Liver (tissue), 9 donors: Measurements from ENCODE around the gene NRIP1. TPM values are rescaled to one million over a fixed set of nuclear protein-coding genes. Genes with fewer than 3 reads are reported as not detected.

Experiments
- DNase-seq: peaks from one replicate; pipeline ENCODE4 v3.0.0-alpha.2; 2017; ENCODE audit warnings: low spot score
- H3K27ac ChIP-seq, 2 donors: one replicate each; pipeline ENCODE4 v1.7.0; 2013; ENCODE audit warnings: inconsistent platforms in 2 of 2, low read length in 2 of 2, control low read depth in 1 of 2, low read depth in 1 of 2, mild to moderate bottlenecking in 1 of 2
- H3K27me3 ChIP-seq, 4 donors: one replicate each; pipeline versions ENCODE4 v1.6.1 to v1.7.0; 2013; ENCODE audit warnings: low read length in 3 of 4, inconsistent platforms in 1 of 4, mild to moderate bottlenecking in 1 of 4, moderate library complexity in 1 of 4; ENCODE audit not compliant: control insufficient read depth in 4 of 4, insufficient read depth in 4 of 4
- H3K36me3 ChIP-seq, 4 donors: one replicate each; pipeline versions ENCODE4 v1.6.1 to v1.7.0; 2013; ENCODE audit warnings: low read length in 3 of 4, mild to moderate bottlenecking in 3 of 4, low read depth in 1 of 4, moderate library complexity in 1 of 4; ENCODE audit not compliant: control insufficient read depth in 4 of 4, insufficient read depth in 3 of 4
- H3K4me1 ChIP-seq, 4 donors: one replicate each; pipeline versions ENCODE4 v1.6.1 to v1.7.0; 2013; ENCODE audit warnings: low read length in 3 of 4, mild to moderate bottlenecking in 3 of 4, moderate library complexity in 1 of 4; ENCODE audit not compliant: control insufficient read depth in 4 of 4, insufficient read depth in 4 of 4
- H3K4me3 ChIP-seq, 3 donors: one replicate each; pipeline versions ENCODE4 v1.6.1 to v1.7.0; 2013; ENCODE audit warnings: low read length in 3 of 3, control low read depth in 1 of 3, low read depth in 1 of 3, mild to moderate bottlenecking in 1 of 3
- H3K9ac ChIP-seq, 2 donors: one replicate each; pipeline ENCODE4 v1.7.0; 2013; ENCODE audit warnings: low read length in 2 of 2, mild to moderate bottlenecking in 2 of 2, moderate library complexity in 2 of 2, control low read depth in 1 of 2, low read depth in 1 of 2
- H3K9me3 ChIP-seq, 4 donors: one replicate each; pipeline versions ENCODE4 v1.6.1 to v1.7.0; 2013; ENCODE audit warnings: low read length in 3 of 4; ENCODE audit not compliant: control insufficient read depth in 4 of 4
- ATF3 ChIP-seq: IDR thresholded peaks from 2 replicates; pipeline ENCODE4 v1.6.1; 2016; ENCODE audit warnings: antibody characterized with exemption
- CTCF ChIP-seq: fragments of 150-350 bp; IDR thresholded peaks from 2 replicates; pipeline ENCODE4 v1.5.1; 2017; ENCODE audit warnings: improper control_type of control experiment, low read depth, low read length; ENCODE audit not compliant: missing input control
- EGR1 ChIP-seq, 2 donors: IDR thresholded peaks; 2 replicates each; pipeline ENCODE4 v1.6.1; 2016 to 2018; ENCODE audit warnings: antibody characterized with exemption in 2 of 2, low read depth in 2 of 2
- FOXA1 ChIP-seq: IDR thresholded peaks from 2 replicates; pipeline ENCODE4 v1.6.1; 2016; ENCODE audit warnings: antibody characterized with exemption
- FOXA2 ChIP-seq: IDR thresholded peaks from 2 replicates; pipeline ENCODE4 v1.6.1; 2016; ENCODE audit warnings: antibody characterized with exemption
- GABPA ChIP-seq, 2 donors: IDR thresholded peaks in 1 of 2; conservative IDR thresholded peaks in 1 of 2; 2 replicates each; pipeline ENCODE4 v1.6.1; 2016; ENCODE audit warnings: antibody characterized with exemption in 2 of 2, mild to moderate bottlenecking in 1 of 2, moderate library complexity in 1 of 2
- HNF4A ChIP-seq, 2 donors: conservative IDR thresholded peaks; 2 replicates each; pipeline ENCODE4 v1.6.1; 2016; ENCODE audit warnings: antibody characterized with exemption in 2 of 2, mild to moderate bottlenecking in 2 of 2
- HNF4G ChIP-seq: IDR thresholded peaks from 2 replicates; pipeline ENCODE4 v1.6.1; 2016; ENCODE audit warnings: antibody characterized with exemption
- JUND ChIP-seq, 2 donors: IDR thresholded peaks; 2 replicates each; pipeline ENCODE4 v1.6.1; 2016; ENCODE audit warnings: antibody characterized with exemption in 2 of 2
- MAX ChIP-seq: IDR thresholded peaks from 2 replicates; pipeline ENCODE4 v1.6.1; 2016; ENCODE audit warnings: antibody characterized with exemption
- NR2F2 ChIP-seq: IDR thresholded peaks from 2 replicates; pipeline ENCODE4 v1.6.1; 2016; ENCODE audit warnings: antibody characterized with exemption
- RAD21 ChIP-seq, 2 donors: IDR thresholded peaks; 2 replicates each; pipeline ENCODE4 v1.6.1; 2016; ENCODE audit warnings: antibody characterized with exemption in 2 of 2, mild to moderate bottlenecking in 2 of 2
- REST ChIP-seq: IDR thresholded peaks from 2 replicates; pipeline ENCODE4 v1.6.1; 2016; ENCODE audit warnings: antibody characterized with exemption, mild to moderate bottlenecking
- RXRA ChIP-seq, 2 donors: IDR thresholded peaks; 2 replicates each; pipeline ENCODE4 v1.6.1; 2017 to 2018; ENCODE audit warnings: antibody characterized with exemption in 2 of 2, mild to moderate bottlenecking in 1 of 2
- TAF1 ChIP-seq: conservative IDR thresholded peaks from 2 replicates; pipeline ENCODE4 v1.6.1; 2016; ENCODE audit warnings: antibody characterized with exemption, mild to moderate bottlenecking
- YY1 ChIP-seq: IDR thresholded peaks from 2 replicates; pipeline ENCODE4 v1.6.1; 2016; ENCODE audit warnings: antibody characterized with exemption, mild to moderate bottlenecking
- ZBTB33 ChIP-seq: IDR thresholded peaks from 2 replicates; pipeline ENCODE4 v1.6.1; 2016; ENCODE audit warnings: antibody characterized with exemption
- WGBS: extraction: QIAGEN DNeasy Blood & Tissue Kit; methylation state at CpG from one replicate; pipeline ENCODE4 v1.1.7; 2013; 5-methylcytosine and 5-hydroxymethylcytosine counted together
- polyA plus RNA-seq, 2 donors: library from polyadenylated mRNA; stranded (reverse) in 1 of 2; unstranded in 1 of 2; fragments of 200-250 nt in 1 of 2; fragments of >200 nt in 1 of 2; fragmentation: Nextera tagmentation in 1 of 2; extraction: Ambion mirVana in 1 of 2; gene quantifications; one replicate each; pipeline versions ENCODE4 v1.2.1 to v1.2.3, GENCODE V29; 2013 to 2015
- total RNA-seq, 2 donors: library from RNA; depleted of rRNA; stranded (reverse); fragments of >200 nt; gene quantifications; one replicate each; pipeline ENCODE4 v1.2.3, GENCODE V29; 2014
- donor health status: healthy.
- donor health status: healthy.
- donor health status: healthy.
- donor health status: healthy.
- donor health status: healthy.

NRIP1 gene
- total and polyA plus RNA-seq, 4 donors = 3.8 to 28.4 (median 12.6) TPM

GRCh38 chr21:14995226-14995625 is 69.6 kb downstream of the NRIP1 start:
- no peak for DNase-seq
- H3K9me3 ChIP-seq = no peaks in the 10 kb centered on the region
- peaks cover 3 to 12% (median 4%) of the 10 kb centered on the region in 4 donors for H3K4me1 ChIP-seq
- no peak overlapping the region for H3K27ac ChIP-seq
- H3K4me3 ChIP-seq = no peak overlapping the region
- 74% methylated on average over 2 of the region's 2 CpGs for WGBS
- no peak overlapping the region for H3K9ac ChIP-seq
- no peaks in the 10 kb centered on the region for H3K27me3 ChIP-seq
- H3K36me3 ChIP-seq = peaks cover 0 to 3% (median 1%) of the 10 kb centered on the region in 4 donors
- no peak for TF ChIP-seq ATF3
- no peak for TF ChIP-seq MAX
- no peak for TF ChIP-seq YY1
- TF ChIP-seq HNF4G = no peak
- no peak for TF ChIP-seq JUND (IDR thresholded peaks at IDR 0.05)
- TF ChIP-seq CTCF = no peak
- TF ChIP-seq NR2F2 = no peak
- no peak for TF ChIP-seq TAF1
- TF ChIP-seq FOXA2 = no peak
- no peak for TF ChIP-seq EGR1 (IDR thresholded peaks at IDR 0.05; ENCODE audit: low read depth in 2 of 2)
- no peak for TF ChIP-seq RXRA (IDR thresholded peaks at IDR 0.05)
- no peak for TF ChIP-seq RAD21 (IDR thresholded peaks at IDR 0.05)
- TF ChIP-seq ZBTB33 = no peak
- TF ChIP-seq HNF4A (conservative IDR thresholded peaks at IDR 0.05) = no peak
- TF ChIP-seq FOXA1 = no peak
- TF ChIP-seq REST = no peak
- no peak for TF ChIP-seq GABPA (IDR thresholded peaks at IDR 0.05 in 1 of 2, conservative IDR thresholded peaks at IDR 0.05 in 1 of 2)

GRCh38 chr21:14993115-14993514 is 71.7 kb downstream of the NRIP1 start:
- Histone ChIP-seq H3K4me1 (peaks cover 0 to 7% (median 0%) of the 10 kb centered on the region in 4 donors), H3K36me3 (peaks cover 0 to 3% (median 0%) of the 10 kb centered on the region in 4 donors), H3K4me3 (no peak overlapping the region), H3K9me3 (no peaks in the 10 kb centered on the region), H3K9ac (no peak overlapping the region), H3K27me3 (no peaks in the 10 kb centered on the region), H3K27ac (no peak overlapping the region)
- WGBS = 91% methylated on average over 2 of the region's 2 CpGs
- no peak for DNase-seq
- no peak for TF ChIP-seq NR2F2
